HG02798 (cell line): ENCODE measurements around the gene ZC3H12A.

Experiments
- ATAC-seq: cut with Tn5 transposase; IDR thresholded peaks from one replicate; pipeline ENCODE4 v1.9.1; 2021; ENCODE audit warnings: mild to moderate bottlenecking; ENCODE audit not compliant: unreplicated experiment, poor library complexity

The ZC3H12A gene

GRCh38 chr1:37453647-37454046 lies 20.7 kb upstream of the ZC3H12A start:
- ATAC-seq = no peak

GRCh38 chr1:37455516-37455915 lies 18.9 kb upstream of the ZC3H12A start:
- ATAC-seq = no peak

DNA sequence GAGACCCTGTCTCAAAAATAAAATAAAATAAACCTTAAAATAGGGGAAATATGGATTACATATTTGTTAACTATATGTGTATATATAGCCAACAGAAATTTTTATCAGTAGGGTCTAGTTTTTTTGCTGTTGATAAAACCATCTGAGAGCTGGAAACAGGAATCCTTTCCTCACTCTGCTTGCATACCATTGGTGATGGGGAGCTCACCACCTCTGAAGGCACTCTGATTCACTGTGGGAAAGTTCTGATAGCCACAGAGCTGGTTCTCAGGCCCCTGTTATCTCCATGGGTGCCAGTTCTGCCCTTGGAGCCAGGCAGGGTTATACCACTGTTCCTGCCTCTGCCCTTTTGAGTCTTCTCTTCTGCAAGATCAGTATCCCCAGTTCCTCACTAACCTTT lies 17.8 kb upstream of the ZC3H12A start:
- no peak for ATAC-seq

DNA sequence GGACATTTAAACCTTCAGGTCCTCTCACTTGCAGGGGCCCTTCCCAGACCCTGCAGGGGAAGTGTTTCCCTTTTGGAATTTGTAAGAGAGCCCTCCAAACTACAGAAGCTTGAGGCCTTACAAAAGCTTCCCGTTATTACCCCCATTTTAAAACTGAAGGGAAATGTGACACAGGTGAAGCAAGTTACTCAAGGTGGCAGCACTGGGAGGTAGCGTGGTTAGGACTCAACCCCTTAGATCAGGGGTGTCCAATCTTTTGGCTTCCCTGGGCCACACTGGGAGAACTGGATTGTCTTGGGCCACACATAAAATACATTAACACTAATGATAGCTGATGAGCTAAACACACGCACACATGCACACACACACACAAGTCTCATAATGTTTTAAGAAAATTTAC lies 15.8 kb upstream of the ZC3H12A start:
- no peak for ATAC-seq

- no peak for ATAC-seq
These were observed 12.5 kb upstream of the ZC3H12A start for GRCh38 chr1:37461698-37462436.

DNA sequence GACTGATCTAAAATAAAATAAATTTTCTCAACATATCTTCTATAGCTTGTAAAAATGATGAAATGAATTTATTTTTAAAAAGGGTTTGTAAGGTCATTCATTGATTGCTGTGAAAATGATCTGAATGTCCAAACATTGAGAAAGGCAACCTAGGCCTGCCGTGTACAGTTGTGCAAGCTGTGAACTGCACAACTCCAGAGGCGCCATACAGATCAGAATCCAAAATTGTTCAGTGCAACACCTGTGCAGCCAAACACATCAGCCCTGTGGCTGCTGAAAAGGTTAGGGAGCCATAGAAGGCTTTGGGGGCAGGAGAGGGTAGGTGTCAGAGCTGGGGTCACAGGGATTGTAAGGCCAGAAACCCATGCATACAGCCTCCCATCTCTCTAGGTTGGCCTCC lies 9.9 kb upstream of the ZC3H12A start:
- ATAC-seq = no peak

DNA sequence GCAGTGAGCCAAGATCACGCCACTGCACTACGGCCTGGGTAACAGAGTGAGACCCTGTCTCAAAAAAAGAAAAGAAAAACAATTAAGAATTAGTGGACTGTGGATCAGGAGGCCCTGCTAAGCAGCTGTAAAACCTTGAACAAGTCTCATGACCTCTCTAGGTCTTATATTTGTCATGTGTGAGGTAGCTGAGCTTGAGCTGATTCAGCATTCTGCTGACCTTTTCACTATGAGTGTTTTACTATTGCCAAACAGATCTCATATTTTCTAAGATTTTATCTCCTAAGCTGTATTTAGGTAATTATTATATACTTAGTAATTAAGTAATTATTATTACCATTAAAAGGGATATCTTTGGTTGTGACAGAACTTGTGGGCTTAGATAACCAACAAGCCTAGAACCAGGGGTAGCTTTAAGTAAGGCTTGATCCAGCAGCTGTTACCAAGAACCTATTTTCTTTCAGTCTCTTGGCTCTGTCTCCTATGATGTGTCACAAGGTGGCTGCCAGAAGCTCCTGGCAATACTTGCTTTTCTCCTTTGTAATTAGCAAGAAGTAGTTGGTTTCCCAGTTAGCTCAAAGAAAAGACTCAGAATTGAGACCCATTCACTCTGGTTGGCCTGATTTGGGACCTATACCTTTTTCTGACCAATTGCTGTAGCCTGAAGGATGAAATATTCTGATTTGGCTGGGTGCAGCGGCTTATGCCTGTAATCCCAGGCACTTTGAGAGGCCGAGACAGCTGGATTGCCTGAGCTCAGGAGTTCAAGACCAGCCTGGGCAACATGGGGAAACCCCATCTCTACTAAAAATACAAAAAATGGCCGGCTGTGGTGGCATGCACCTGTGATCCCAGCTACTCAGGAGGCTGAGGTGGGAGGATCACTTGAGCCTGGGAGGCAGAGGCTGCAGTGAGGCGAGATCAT lies 8.5 kb upstream of the ZC3H12A start:
- ATAC-seq = no peak

GRCh38 chr1:37468037-37468436 lies 6.3 kb upstream of the ZC3H12A start:
- no peak for ATAC-seq

DNA sequence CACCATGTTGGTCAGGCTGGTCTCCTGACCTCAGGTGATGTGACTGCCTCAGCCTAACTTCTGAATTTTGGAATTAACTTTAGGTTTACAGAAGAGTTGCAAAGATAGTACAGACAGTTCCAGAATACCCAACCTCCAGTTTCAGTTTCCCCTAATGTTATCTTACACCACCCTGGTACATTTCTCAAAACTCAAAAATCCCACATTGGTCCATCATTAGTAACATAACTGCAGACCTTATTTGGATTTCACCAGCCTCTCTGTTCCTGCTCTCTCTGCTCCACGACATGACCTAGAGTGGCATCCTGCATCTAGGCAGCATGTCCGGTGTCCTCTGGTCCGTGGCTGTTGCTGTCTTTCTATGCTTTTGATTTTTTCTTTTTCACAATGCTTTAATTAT lies 5.0 kb upstream of the ZC3H12A start:
- ATAC-seq = no peak

- no peak for ATAC-seq
These were observed 2.8 kb upstream of the ZC3H12A start for GRCh38 chr1:37471345-37472231.

GRCh38 chr1:37472281-37472680 lies 2.1 kb upstream of the ZC3H12A start:
- no peak for ATAC-seq

DNA sequence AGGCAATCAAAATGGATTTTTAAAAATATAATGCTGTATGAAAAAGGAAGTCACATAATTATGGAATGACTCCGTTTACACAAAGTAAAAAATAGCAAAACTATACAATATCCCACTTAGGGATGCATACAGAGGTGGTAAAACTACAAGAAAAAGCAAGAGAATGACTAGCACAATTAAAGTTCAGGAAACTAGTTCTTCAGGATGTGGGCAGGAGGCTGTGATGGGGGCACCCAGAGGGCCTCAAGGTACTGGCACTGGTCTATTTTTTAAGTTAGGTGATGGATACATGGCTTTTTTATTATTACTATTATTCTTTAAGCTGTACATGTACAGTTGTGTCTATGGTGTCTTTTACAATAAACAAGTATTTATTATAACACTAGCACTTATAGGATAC lies 1.4 kb upstream of the ZC3H12A start:
- no peak for ATAC-seq

DNA sequence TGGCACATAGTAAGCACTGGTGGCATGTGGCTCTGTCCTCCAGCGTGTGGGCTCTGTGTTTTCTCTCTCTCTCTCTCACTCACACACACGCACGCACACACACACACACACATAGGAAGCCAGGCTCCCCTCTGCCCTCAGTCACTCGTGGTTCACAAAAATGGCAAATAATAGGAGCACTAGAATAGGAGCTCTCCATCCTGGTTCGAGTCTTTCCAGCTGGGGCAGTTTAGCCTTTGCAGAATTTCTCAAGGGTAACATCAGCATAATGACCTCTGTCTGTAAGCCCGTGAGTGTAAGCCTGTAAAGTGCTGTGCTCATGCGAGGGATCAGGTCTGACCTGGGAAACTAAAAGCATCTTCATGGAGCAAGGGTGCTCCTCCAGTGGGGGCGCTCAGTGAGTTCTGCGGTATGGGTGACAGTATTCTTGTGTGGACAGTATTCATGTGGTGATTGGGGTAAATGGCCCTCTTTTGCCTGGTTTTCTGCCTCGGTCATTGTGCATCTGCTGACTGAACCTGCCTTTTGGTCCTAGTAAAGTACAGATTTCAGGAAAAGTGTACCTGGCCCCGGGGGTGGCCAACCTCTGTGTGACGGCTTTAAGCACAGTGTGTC lies 842 bp upstream of the ZC3H12A start:
- ATAC-seq = no peak

- no peak for ATAC-seq
These were observed 458 bp downstream of the ZC3H12A start for GRCh38 chr1:37474697-37475379.

DNA sequence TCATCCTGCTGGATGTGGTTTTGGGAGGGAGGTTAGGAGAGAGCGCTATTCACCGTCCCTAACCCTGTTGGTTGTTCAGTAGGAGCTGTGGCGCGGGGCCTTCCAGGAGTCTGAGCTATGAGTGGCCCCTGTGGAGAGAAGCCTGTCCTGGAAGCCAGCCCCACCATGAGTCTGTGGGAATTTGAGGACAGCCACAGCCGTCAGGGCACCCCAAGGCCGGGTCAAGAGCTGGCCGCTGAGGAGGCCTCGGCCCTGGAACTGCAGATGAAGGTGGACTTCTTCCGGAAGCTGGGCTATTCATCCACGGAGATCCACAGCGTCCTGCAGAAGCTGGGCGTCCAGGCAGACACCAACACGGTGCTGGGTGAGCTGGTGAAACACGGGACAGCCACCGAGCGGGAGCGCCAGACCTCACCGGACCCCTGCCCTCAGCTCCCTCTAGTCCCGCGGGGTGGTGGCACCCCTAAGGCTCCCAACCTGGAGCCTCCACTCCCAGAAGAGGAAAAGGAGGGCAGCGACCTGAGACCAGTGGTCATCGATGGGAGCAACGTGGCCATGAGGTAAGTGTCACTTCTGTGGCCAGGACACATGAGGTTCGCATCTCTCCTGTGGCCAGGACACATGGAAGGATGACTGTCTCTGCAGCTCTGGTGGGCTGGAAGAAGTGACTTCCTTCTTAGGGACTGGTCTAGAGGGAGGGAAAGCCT lies 1.2 kb downstream of the ZC3H12A start:
- no peak for ATAC-seq

DNA sequence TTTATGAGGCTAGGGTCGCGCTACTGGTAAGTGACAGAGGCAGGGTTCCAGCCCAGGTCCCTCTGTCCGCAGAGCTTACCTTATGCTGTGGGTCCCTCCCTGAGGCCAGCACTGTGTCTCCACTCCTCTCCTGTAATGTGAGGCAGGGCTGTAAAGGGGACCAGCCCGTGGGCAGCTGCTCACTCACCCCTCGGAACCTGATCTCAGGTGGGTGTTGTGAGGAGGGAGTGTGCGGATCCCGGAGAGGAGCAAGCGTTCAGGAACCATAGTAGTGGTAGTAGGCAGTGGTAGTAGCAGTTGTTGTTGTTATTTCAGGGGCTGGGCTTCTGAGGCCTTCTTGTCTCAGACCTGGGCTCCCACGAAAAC lies 1.7 kb downstream of the ZC3H12A start:
- no peak for ATAC-seq

DNA sequence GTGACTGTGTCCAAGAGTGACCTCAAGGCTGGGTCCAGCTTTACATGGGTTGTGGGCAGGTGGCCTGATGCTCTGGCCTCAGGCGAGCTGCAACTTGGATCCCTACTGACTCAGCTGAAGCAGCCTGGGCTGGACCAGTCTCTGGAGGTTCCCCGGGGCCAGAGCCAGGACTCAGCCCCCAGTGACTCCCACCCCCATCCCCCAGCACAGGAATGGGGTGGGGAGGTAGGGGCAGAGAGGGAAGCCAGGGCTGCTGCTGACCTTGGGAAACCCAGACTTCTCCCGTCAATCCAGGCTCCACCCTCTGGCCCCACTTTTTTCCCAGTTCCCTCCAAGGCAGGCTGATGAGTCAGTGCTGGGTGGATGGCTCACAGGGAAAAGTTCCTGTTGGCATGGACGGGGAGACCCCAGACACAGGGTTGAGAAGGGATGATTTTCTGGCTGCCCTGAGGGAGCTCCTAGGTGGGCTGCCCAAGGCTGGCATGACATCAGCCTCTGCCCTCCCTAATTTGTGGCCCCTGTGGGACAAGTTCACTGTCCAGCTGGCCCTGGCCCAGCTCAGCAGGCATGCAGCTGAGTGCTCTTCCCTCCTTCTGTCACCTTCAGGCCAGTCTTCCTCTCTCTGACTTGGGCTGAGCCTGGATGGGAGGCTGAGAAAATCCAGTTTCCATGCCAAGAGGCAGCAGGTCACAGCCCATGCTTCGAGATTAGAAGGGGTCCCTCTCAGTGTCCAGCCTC lies 2.2 kb downstream of the ZC3H12A start:
- no peak for ATAC-seq

DNA sequence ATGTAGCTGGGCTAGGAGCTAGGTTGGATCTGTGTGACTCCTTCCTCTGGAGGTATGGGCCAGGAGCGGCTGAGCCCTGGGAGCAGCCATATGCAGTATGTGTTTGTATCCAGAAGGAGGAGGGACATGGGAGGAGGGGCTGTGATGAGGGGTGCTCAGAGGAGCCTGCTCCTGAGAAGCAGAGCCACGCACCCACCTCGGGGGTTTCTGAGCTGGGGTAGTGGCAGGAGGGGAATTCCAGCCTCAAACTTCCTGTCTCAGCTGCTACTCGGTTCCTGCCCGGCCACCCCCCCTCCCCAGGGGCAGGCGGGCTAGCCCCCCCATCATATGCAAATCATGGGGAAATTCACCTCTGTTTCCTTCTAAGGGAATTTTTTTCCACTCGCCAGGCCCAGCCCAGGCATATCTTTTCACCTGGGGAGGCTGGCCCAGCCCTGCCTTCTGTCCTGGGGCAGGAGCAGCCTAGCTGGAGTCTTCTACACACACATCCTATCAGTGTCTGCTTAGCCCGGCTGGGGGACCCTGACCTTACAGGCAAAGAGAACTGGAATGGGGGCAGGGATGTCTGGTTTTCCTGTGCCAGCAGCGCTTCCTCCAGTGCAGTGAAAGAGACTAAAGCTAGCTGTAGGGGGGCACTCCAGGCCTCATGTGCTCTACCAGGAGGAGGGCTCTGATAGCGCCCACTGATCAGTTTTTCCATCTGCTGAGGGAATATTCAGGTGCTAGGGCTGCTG lies 3.0 kb downstream of the ZC3H12A start:
- peak; percentile 33 for ATAC-seq
